ENCODE data around the gene SKAP2.

The SKAP2 gene, protein sequence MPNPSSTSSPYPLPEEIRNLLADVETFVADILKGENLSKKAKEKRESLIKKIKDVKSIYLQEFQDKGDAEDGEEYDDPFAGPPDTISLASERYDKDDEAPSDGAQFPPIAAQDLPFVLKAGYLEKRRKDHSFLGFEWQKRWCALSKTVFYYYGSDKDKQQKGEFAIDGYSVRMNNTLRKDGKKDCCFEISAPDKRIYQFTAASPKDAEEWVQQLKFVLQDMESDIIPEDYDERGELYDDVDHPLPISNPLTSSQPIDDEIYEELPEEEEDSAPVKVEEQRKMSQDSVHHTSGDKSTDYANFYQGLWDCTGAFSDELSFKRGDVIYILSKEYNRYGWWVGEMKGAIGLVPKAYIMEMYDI

DNA sequence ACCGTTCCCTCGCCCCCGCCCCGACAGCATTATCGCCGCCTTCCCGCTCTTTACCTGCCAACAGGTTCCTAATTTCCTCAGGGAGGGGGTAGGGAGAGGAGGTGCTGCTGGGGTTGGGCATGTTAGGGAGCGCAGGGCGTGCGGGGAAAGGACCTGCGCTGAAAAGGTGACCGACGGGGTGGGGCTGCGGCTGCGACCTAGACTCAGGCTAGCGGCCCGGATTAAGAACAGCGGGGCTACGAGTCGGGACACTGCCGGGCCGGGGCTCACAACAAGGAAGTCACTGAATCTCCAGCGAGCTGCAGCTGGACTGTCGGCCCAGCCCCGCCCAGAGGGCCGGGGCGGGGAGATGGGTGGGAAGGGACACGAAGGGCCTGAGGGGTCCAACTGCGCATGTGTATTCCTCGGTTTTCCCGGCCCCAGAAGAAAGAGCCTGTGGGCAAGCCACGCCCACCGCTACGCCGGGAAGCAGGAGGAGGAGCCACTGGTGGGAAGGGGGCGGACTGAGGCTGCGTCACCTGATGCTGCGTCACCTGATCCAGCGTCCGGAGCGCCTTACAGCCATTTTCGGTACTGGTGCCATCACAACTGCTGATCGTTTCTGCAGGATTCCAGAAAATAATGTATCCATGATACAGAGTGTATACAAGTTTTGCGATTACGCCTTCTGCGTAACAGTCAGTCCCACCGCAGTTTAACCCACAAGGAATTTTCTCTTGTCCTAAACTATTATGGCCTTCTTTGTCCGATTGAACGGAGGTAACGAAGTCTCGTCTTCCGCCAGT, at the start of gene SKAP2:
Gene SKAP2, minus strand, starts transcription at position 282 of the 785 bp plus-strand sequence. Its CDS starts 161 bp downstream, at position 121.
- DNase-seq = peak; percentile 99

DNA sequence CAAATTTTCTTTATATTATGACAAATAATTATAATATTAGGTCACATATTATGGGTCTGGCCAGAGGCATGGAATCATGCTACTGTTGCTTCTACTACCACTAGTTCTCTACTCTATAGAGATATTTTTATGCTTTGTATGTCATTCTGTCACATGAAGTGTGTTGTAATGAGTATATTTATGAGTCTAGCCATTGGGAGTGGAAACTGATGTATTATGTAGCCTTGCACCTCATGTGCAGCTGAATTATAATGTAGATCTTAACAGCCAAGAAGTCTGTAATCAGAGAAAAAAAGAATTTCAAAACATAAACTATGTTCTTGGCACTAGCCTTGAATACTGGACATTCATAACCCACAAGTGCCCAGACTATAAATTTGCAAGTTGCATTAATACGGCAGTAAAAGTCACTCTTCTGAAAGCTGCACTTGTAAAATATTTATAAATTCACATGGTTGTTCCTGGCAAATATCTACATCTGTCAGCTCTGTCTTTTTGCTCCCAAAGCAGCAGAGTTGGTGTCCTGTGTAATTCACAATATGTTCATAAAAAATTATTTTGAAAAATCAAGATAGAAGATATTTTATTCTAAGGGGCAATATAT, 48.6 kb upstream of the SKAP2 start:
- no peak for DNase-seq

DNA sequence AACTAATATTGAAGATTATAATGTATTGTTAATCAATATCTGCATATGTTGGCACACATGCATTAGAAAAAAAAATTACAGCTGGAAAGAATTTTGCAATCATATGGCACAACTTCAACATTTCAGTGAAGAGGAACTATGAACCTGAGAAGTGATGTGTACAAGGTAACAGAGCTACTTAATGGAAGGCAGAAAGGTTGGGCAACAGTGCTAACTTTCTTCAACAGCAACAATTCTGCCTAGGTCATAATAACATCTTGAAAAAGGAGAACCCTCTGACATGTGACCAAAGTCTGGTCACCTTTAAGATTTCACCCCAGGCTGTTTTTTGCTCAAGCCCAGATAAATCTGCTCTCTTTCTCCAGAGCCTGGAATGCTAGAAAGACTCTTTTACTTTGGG, 47.9 kb upstream of the SKAP2 start:
- DNase-seq = peak; percentile 61

DNA sequence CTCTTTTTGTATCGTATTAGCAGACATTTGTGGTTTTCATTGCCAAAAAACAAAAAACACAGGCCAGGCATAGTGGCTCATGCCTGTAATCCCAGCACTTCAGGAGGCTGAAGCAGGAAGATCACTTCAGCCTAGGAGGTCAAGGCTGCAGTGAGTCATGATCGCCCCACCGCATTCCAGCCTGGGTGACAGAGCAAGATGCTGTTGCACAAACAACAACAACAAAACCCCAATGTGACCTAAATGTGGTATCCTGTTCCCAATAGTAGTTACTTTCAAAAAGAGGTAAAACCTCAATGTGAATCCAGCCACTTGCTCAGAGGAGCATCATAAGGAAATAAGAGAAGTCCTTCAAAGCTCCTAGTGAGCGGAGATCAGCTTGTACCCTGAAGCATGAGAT, 45.8 kb upstream of the SKAP2 start:
- DNase-seq = no peak

DNA sequence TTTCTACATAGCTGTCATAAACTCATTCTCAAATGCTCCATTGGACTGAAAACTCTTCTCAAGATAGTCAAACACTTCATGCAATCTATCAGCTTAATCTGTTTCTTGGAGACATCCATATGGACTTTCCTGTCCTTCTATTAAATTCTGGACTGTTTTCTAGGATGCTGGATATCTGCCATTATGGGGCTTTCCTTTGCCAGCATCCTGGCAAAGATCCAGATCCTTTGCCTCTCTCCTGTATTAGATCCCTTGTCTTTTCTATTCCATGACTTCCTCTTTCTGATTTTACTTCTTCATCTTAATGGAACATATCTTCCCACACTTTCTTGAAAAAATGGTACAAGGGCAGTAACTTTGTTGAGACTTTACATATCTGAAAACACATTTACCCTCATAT, 35.9 kb upstream of the SKAP2 start:
- no peak for DNase-seq

DNA sequence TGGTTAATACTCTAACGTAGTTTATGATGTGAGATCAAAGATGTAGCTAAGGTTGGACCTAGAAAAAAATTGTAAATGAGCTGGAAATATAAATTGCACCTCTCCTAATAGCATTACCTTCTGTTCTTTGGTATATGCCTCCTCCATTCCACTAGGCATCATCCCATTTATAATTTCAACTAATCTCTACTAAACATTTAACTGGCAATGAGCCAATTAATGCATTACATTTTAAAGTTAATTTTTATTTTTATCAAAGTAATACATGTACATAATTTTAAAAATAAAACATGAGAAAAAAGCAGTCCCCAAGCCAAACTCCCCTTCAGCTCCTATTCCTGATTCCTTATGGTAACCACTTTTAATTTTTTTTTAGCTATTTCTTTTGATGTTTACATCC, 35.1 kb upstream of the SKAP2 start:
- no peak for DNase-seq

DNA sequence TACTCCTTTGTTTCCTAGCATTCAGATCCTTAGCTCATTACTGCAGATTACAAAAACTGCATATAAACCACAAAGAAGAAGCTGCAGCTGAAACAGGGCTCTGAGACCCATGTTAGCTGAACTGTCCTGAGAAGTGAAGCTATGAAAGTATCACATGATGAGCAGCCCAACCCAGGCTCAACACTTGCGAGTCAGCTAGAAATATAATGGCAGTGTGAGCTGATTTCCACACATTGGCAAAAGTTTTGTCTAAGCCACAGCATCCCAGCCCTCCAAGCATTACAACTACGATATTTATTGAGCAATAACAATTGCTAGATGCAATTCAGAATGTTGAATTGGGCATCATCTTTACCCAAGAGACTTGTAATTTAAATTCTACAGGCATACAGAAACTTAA, 34.5 kb upstream of the SKAP2 start:
- no peak for DNase-seq

DNA sequence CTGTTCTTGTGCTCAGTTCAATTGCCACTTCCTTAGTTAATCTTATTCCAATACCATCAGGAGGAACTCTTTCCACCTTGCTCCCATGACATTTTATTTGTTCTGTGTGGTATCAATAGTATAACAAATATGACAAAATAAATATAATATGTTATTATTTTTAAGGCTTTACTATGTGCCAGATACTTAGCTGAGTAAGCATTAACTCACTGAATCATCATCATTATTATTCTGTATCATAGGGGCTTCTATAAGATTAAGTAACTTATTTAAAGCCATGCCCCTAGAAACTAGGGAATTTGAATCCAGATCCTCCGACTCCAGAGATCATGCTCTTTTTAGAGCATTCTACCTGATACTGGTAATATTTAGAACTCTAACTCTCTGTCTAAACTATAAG, 33.5 kb upstream of the SKAP2 start:
- DNase-seq = no peak

DNA sequence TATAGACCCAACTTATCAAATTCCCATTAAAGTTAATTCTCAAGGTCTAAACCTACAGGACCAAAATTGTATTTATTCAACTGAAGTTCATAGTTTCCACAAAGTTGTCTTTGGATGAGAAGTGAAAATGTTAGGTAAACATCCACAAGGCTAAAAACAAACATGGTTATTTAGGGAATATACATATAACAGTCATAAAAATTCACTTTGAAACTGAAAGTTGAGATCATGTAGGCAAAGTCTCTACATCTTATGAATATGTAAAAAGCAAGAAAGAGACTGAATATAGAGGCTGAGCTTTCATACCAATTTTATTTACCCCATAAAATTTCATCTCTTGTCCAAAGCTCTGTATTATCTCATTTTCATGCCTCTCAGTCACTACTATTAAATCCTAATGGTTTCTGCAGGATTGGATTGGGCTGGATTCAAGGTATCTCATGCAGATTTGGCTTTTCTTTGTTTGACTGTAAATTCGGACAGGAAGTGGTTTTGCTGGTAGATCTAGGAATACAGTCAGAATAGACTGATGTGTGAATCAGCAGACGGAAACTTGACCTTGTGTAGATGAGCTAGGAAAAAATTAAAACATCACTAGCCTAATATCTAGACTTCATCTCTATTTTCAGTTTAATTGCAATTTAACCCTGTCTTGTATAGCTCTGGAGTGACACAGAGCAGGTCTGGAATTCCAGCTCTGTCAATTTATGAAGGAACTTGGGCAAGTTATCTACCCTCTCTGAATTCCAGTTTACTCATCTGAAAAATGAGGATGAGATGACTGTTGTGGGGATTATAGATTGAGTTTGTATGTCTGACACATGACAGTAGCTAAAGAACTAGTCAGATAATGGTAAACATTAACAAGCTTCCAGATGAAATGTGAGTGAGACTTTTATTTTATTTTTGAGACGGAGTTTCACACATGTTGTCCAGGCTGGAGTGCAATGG, 27.3 kb upstream of the SKAP2 start:
- no peak for DNase-seq

DNA sequence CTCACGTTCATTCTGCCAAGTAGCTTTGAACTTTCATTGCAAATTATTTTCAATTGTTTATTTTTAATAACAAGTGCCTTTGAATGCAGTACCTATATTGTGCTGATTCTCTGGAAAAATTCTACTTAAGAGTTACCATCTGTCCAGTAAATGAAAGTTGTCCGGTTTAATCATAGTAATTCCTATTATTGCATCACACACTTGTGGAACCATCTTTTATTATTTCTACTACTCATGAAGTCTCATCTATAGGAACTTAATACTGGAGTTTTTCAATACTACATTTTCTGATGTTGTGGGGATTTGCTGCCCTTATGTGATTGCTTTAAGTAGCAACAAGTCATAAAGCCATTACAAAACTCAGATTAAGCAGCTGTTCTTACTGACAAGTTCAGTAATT, 16.5 kb upstream of the SKAP2 start:
- no peak for DNase-seq

DNA sequence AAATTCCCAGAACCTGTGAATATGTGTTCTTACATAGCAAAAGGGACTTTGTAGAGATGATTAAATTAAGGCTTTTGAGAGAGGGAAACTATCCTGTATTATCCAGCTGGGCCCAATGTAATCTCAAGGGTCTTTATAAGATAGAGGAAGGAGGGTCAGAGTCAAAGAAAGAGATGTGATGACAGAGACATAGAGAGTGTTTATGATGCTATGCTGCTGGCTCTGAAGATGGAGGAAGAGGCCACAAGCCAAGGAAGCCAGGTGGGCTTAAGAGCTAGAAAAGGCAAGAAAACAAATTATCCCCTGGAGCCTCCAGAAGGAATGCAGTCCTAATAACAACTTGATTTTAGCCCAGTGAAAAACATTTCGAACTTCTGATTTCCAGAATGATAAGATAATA, 15.3 kb upstream of the SKAP2 start:
- DNase-seq = no peak

DNA sequence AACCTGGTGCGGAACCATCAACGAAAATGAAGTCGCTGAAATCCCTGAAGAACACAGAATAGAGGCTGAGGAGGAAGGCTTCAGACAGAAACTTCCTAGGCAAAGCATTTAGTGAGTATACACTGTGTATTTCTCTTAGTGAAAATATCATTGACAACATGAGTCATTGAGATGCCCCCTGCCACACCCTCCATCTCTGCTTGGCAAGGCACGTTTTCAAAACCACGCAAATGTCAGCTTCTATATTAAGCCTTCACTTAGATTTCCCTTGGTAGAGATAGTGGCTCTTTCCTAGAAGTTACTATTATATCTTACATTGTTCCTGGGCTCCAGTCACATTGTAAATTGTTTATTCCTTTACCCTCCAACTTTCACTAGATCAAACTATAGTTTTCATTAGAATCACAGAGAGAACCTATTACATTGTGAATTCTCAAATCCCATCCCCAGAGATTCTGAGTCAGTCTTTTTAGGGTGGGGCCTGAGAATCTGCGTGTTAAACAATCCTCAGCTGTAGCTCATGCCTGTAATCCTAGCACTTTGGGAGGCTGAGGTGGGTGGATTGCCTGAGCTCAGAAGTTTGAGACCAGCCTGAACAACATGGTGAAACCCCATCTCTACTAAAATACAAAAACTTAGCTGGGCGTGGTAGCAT, 4.6 kb upstream of the SKAP2 start:
- DNase-seq = peak; percentile 65

DNA sequence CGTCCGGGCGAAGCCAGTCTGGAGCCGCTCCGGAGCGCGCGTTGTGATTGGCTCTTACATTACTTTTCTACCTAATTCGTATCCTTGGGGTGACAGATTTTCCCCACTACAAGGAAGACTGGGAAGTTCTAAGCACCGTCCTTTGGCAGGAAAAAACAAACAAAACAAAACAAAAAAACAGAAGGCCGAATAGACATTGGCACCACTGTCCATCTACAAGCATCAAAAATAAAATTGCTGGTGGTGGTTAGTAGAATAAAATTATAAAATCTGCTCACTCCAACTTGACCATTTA, 651 bp upstream of the SKAP2 start:
- no peak for DNase-seq

DNA sequence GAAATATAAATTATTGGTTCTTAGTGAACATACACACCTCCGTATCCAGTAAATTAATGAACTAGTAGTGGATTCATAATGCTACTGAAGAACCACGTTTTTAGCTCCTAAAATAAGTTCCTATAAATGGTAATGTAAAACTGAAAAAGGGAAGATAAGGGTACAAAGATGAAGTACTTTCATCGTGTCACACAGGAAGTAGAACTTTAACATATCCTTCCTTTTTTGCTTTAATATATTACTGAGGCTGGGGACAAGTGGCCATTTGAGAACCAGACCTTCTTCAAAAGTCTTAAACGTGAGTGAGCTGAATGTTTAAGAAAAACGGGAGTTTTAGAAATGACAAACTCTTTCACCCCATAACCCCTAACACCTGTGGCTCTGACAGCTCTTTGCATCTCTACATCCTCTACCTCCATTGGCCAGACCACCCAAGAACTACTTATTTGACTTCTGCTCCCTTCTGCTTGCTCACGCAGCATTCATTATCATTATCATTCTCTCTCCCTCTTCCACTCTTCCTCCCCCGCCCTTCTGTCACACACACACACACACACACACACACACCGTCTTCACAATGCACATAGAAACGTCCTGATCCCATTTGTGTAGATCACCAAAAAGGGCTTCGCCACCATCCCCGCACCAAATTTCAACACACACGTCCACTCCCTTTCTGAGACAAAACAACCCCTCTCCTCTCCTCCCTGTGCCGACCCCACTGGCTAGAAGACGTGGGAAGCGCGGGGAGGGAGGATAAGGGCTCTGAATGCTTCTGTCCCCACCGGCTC, 677 bp downstream of the SKAP2 start:
- peak; percentile 72 for DNase-seq

DNA sequence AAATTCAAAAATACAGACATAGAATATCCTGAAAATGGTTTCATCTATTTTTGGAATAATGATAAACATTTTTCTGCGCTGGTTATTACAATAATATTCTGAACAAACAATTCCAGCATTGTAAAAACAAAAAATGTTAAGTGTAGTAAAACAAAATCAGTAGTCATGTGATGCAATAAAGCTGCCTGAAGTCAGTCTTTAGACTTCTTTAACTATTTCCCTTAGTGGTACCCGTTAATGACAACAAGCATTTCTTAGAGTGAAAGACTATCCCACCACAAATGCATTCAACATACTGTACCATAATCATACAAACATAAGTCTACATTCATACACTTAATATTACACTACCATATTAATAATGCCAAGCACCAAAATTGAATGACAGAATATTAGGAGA, 1.6 kb downstream of the SKAP2 start:
- no peak for DNase-seq

DNA sequence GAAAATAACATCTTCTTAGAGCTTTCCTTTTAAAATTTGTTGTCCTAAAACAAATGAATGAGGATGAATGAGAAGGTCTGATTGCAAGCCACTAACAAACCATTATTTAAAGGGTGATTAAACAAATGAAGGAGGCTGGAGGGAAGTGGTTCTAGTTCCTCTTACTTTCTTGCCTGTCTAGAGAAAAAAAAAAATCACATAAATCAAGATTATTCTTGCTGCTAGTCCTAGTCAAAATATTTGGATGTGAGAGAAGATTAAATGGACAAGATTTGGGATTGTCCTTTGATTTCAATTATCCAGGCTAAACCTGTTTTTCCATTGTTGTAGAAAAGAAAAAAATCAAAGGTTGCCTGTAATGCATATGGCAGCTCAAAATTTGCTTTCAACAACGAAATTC, 3.3 kb downstream of the SKAP2 start:
- peak; percentile 27 for DNase-seq

DNA sequence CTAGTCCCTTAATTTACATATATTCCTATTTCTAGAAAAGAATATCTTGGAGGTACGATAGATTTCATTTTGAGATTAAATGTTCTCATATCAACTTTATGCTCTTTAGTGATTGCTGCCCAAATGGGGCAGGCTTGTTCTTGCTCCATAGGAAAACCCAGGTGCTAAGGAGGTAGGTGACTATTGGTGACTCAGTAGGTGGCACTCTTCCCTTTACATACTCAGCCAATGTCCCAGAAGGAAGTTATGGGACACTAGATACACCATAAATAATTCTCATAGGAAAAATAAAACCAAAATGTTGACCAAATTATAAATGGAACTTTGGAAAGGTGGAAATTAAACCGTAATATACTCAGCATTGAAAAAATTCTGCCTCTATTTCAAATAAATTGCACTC, 4.0 kb downstream of the SKAP2 start:
- no peak for DNase-seq

DNA sequence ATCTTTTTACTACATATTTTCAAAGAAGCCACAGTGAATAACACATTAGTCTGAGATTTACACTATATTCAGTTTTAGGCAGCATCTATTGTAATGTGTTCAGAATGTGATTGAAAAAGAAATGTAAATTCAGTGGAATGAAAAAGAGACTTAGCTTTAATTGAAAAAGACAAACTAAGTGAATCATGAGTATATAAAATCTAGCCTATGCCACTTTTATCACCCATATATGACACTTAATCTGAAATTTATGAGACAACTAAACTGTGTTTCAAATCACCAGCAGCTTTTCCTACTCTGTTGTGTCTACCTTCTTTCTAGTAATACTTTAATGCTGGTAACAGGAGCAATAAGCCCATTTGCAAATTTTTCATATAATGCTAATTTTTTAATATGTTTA, 4.7 kb downstream of the SKAP2 start:
- DNase-seq = no peak

DNA sequence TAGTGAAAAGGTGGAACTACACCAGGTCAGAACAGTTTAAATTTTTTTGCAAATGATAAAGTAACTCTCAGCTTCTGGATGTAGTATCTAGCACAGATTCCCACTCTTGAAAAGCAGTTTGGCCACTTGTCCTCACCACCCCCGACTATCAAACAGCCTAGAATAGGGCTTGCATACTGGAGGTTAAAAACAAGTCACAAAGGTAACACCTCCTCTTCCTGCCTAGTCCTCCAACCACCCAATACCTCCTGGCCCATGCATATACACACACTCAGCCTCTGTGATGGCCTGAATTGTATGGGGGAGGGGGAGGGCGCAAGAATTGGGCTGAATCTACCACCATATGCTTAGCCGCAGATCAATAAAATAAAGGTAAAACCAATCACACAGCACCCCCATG, 5.7 kb downstream of the SKAP2 start:
- no peak for DNase-seq

DNA sequence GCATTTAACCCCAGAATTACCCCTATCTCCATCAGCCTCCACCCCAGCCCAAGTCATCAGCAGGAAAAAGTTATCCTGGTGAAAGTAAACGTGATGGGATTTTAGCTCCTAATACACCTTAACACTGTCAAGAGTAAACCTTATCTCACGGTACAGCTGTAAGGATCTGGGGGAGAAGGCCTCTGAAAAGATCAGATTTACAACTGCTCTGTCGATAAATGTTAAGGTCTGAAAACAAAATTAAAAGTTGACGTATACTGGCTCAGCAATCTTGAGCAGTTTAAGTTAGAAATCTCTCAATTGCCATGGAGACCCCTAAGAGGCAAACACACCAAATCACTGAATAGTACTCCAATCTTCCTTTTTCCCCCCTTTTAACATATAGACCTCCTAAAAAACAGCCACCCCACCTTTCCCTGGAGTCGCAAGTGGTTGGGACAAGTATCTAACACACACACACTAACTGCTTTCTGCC, 6.1 kb downstream of the SKAP2 start:
- peak; percentile 37 for DNase-seq

DNA sequence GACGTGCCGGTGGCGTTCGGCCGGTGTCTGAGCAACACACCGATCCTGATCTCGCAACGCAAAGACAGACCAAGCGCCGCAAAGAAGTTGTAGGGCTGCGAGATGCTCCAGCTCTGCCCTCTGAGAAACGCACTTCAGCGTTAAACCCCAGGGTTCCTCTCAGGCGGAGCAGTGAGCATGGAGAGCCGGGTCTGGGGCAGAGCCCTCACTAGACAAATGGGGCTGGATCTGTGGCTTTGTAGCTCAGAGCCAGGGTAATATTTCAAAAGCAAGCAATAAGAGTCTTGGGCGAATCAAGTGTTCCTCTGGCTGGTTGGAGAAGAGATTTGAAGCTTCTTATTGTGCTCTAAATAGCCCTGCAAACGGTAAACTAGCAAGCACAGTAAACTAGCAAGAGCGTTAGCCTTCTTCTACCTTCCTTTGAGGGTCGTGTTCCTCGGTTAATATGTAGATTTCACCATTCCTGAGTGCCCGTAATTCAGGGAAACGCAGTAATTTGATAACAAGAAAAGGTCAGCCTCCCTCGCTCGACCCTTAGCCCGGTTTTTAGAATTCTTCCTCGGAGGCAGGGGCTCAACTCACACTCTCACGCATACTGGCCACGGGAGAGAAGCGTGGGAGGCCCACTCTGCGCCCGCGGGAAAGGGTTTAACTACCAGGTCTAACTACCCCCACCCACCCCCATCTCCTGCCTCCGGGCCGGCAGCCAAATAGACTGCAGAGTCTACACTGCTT, 6.7 kb downstream of the SKAP2 start:
- peak; percentile 69 for DNase-seq

Data from hematopoietic multipotent progenitor cell treated with erythropoietin and hydrocortisone succinate and interleukin-3 and kit ligand, for 4 days (in vitro differentiated cells).